Stimulated activated CD4-positive, alpha-beta T cell treated with anti-CD3 and anti-CD28 coated beads, TNF-alpha, amount 100 ng/mL, for 24 hours (primary cell): ENCODE results near the gene ADAMTSL1.

ENCODE experiments used
- DNase-seq, 3 experiments: peaks; one replicate each; pipeline ENCODE4 v3.0.0-alpha.2; 2020; ENCODE audit warnings: low read depth in 3 of 3

The ADAMTSL1 gene

GRCh38 chr9:18473652-18474279, at the start of gene ADAMTSL1:
ADAMTSL1 (plus strand) TSS chr9:18474153; CDS start chr9:18474233, 80 bp downstream.
- DNase-seq = no peak

- no peak for DNase-seq
Observed at GRCh38 chr9:18427691-18428090, 46.3 kb upstream of the ADAMTSL1 start.

GRCh38 chr9:18428661-18429060, 45.3 kb upstream of the ADAMTSL1 start:
- no peak for DNase-seq

- DNase-seq = no peak
Observed at GRCh38 chr9:18429070-18429469, 44.9 kb upstream of the ADAMTSL1 start.

GRCh38 chr9:18433620-18434019, 40.3 kb upstream of the ADAMTSL1 start:
- no peak for DNase-seq

GRCh38 chr9:18437315-18438201, 36.4 kb upstream of the ADAMTSL1 start:
- DNase-seq = no peak

- DNase-seq = no peak
Observed at GRCh38 chr9:18438300-18438925, 35.5 kb upstream of the ADAMTSL1 start.

GRCh38 chr9:18438951-18439350, 35.0 kb upstream of the ADAMTSL1 start:
- no peak for DNase-seq

GRCh38 chr9:18441261-18441660, 32.7 kb upstream of the ADAMTSL1 start:
- no peak for DNase-seq

- DNase-seq = peak; percentile 3 to 47 (median 8)
Observed at GRCh38 chr9:18442629-18443491, 31.1 kb upstream of the ADAMTSL1 start.

GRCh38 chr9:18447131-18447530, 26.8 kb upstream of the ADAMTSL1 start:
- no peak for DNase-seq

- DNase-seq = no peak
Observed at GRCh38 chr9:18447541-18447940, 26.4 kb upstream of the ADAMTSL1 start.

- no peak for DNase-seq
Observed at GRCh38 chr9:18448101-18448500, 25.9 kb upstream of the ADAMTSL1 start.

GRCh38 chr9:18451406-18451805, 22.5 kb upstream of the ADAMTSL1 start:
- no peak for DNase-seq

- no peak for DNase-seq
Observed at GRCh38 chr9:18452276-18452675, 21.7 kb upstream of the ADAMTSL1 start.

- DNase-seq = no peak
Observed at GRCh38 chr9:18456624-18457237, 17.2 kb upstream of the ADAMTSL1 start.

- no peak for DNase-seq
Observed at GRCh38 chr9:18457510-18457909, 16.4 kb upstream of the ADAMTSL1 start.

- DNase-seq = no peak
Observed at GRCh38 chr9:18459962-18460584, 13.9 kb upstream of the ADAMTSL1 start.

GRCh38 chr9:18461496-18461895, 12.5 kb upstream of the ADAMTSL1 start:
- no peak for DNase-seq

- no peak for DNase-seq
Observed at GRCh38 chr9:18463991-18464390, 10.0 kb upstream of the ADAMTSL1 start.

- no peak for DNase-seq
Observed at GRCh38 chr9:18466101-18466500, 7.9 kb upstream of the ADAMTSL1 start.
